ENCODE measurements around the gene SLC25A45.
A peak's percentile ranks its signal among the peaks of the same experiment; 100 is the strongest.

The SLC25A45 gene

DNA sequence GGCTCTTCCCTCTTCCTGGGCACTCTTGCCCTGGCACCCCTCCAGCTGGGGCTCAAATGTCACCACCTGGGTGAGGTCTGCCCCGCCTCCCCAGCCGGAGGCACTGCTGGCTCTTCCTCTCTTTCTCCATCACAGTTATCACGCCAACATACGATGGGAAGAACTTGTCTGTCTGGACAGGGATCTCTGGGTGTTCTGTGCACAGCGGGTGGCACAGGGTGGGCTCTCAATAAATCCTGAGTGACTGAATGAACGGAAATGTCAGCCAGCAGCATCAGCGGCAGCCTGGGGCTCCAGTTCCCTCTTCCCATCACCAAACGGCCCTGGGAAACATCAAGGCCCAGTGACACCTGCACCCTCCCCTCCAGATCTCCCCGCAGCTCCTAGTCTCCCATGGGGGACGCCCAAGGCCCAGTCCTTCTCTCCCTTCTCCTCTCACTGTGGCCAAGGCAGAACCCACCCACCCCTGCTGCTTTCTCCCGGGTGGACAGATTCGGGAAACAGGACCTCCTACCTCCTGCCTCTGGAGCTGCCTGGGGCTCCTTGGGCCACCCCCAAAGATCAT is 440 bp upstream of the SLC25A45 start:
- TF ChIP-seq, protein P1, sequence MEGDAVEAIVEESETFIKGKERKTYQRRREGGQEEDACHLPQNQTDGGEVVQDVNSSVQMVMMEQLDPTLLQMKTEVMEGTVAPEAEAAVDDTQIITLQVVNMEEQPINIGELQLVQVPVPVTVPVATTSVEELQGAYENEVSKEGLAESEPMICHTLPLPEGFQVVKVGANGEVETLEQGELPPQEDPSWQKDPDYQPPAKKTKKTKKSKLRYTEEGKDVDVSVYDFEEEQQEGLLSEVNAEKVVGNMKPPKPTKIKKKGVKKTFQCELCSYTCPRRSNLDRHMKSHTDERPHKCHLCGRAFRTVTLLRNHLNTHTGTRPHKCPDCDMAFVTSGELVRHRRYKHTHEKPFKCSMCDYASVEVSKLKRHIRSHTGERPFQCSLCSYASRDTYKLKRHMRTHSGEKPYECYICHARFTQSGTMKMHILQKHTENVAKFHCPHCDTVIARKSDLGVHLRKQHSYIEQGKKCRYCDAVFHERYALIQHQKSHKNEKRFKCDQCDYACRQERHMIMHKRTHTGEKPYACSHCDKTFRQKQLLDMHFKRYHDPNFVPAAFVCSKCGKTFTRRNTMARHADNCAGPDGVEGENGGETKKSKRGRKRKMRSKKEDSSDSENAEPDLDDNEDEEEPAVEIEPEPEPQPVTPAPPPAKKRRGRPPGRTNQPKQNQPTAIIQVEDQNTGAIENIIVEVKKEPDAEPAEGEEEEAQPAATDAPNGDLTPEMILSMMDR (IDR thresholded peaks at IDR 0.05; ENCODE audit: insufficient read depth, low read depth, low read length, missing control alignments) = no peak
- DNase-seq (ENCODE audit: low read depth) = no peak
- peak overlapping the region; percentile 86 for H3K4me3 ChIP-seq (ENCODE audit: low read depth, low read length)

DNA sequence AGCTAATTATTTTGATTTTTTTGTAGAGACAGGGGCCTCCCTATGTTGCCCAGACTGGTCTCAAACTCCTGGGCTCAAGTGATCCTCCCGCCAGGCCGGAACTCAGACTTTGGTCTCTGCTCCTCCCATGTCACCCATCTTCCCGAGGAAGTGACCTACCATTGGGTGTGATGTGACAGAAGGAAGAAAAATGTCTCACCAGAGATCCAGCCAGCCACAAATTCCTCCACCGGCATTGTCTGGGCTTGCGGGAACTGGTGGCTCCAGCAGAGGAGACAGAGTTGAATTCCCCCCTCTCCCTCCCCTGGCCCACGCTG is 772 bp downstream of the SLC25A45 start:
- TF ChIP-seq, protein P1 (IDR thresholded peaks at IDR 0.05; ENCODE audit: insufficient read depth, low read depth, low read length, missing control alignments) = no peak
- peak; percentile 81 for DNase-seq (ENCODE audit: low read depth)
- peak overlapping the region; percentile 86 for H3K4me3 ChIP-seq (ENCODE audit: low read depth, low read length)

DNA sequence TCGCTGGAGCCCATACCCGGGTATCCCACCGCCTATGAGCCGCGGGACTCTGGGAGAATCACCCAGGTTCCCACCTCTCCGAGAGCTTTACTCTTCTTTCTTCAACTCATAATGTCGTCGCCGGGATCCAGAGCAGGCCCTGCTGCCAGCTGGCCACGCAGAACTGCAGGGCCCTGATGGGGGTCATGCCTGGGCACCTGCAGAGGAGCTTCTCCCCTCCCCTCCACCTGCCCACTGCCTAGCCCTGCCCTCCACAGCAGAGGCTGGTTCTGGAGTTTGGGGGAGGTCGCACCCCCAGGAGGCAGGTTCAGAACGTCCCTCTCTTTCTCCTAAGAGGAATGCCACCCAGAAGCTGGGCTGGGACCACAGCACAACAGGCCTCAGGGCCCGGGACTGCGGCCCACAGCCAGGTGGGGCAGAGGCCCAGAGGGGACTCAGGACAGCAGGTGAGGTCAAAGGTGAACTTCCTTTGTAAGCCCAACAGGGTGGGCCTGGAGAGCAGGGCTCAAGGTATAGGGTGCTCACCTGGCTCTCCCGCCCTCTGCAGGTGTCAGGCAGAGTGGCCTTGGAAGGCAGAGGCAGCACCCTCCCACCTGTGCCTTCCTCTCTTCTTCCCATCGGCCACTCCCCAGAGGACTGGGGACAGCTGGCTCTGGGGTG is 1.9 kb downstream of the SLC25A45 start:
- TF ChIP-seq, protein P1 (IDR thresholded peaks at IDR 0.05; ENCODE audit: insufficient read depth, low read depth, low read length, missing control alignments) = no peak
- DNase-seq (ENCODE audit: low read depth) = no peak
- peak overlapping the region; percentile 86; the same call in 1 of the 2 replicates for H3K4me3 ChIP-seq (ENCODE audit: low read depth, low read length)

DNA sequence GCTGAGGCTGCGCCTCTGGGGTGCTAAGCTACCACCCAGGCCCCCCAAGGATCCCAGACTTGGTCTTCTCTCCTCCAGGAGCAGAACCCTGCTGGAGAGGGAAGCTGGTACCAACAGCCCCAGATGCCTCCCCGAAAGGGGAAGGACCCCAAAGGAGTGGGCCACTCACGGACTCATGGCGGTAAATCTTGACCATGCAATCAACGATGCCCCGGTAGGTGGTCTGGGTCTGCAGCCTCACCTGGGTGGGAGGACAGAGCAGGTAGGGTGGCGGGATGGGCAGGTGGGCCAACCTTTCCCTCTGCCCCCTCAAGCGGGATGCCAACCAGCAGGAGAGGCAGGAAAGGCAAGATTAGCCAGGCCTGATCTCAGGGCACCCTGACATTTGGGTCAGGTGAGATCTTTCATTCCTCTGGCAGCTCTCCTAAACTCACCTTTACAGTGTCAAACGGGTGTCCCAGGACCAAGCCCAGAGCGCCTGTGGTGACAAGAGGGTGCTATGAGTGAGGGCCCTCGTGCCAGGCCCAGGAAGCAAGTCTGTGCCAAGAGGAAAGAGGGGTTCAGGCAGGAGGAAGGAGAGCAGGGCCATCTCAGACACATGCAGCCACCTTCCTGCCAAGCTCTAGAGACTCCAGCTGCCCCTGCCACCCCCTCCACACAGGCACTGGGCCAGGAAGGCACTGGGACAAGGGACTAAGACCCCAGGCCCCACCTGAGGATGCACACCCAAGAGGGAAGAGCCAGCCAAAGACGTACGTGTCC is 2.6 kb downstream of the SLC25A45 start:
- TF ChIP-seq, protein P1 (IDR thresholded peaks at IDR 0.05; ENCODE audit: insufficient read depth, low read depth, low read length, missing control alignments) = no peak
- no peak for DNase-seq (ENCODE audit: low read depth)
- H3K4me3 ChIP-seq (ENCODE audit: low read depth, low read length) = no peak overlapping the region

DNA sequence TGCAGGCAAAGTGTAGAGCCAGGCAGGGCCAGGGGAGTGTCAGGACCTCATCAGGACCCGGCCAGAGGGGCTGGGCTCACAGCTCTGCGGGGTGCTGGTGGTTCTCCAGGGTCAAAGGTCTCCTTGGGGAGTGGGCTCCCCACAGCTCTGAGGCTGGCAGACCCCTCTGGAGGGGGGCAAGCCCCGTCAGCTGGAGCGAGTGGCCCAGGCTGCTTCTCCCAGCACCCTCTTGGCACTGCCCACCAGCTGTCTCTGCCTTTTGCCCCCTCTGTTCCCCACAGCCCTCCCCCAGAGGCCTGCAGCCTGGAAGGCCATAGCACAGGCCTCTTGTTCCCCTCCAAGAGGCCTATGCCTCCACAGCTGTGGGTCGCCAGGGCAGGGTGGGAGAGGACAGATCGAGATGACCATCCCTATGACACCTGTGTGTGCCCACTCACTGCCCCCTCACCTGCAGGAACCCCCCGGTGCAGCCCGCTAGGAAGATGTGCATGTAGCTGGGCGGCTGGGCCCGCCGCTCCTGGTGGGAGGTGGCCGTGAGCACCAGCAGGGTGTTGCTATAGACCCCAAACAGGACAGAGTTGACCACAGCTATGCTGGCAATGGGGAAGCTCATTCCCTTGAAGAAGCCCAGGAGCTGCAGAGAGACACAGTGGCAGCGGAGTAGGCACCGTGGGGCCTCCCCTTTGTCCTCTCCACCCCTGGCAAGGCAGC is 3.4 kb downstream of the SLC25A45 start:
- TF ChIP-seq, protein P1 (IDR thresholded peaks at IDR 0.05; ENCODE audit: insufficient read depth, low read depth, low read length, missing control alignments) = no peak
- no peak for DNase-seq (ENCODE audit: low read depth)
- H3K4me3 ChIP-seq (ENCODE audit: low read depth, low read length) = no peak overlapping the region

DNA sequence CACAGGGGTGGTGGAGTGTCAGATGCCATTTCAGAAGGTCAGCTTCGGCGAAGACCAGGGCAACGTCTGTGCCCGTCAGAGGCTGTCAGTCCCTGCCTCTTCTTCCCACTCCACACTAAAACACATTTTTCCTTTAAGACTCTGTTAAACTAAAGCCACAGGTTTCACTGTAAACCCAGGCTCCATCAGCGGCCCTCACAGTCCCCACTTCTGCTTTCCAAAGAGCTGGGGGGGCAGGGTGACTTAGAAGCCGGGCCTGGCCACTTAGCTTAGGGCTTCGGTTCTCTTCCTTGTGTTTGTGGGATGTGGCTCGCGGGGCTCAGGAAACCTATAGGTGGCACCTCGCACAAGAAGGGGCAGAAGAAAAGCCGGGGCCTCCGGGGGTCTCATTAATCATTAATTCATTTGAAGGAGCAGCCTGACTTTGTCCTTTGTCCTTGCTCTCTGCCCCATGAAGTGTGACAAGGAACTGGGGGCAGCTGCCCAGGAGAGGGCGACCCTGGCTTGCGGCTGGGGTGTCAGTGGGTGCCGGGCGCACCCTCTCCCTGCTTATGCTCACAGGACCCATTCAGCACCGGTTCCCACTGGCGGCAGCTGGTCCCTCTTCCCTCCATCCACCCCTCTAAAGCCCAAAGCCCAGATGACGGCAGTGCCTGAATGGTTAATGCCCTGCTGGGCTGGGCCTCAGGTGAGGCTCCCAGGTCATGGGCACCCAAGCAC is 4.1 kb downstream of the SLC25A45 start:
- no peak for DNase-seq (ENCODE audit: low read depth)
- TF ChIP-seq, protein P1 (IDR thresholded peaks at IDR 0.05; ENCODE audit: insufficient read depth, low read depth, low read length, missing control alignments) = no peak

More for the DNA sequence above, 4.1 kb downstream of the SLC25A45 start:
- no peak overlapping the region for H3K4me3 ChIP-seq (ENCODE audit: low read depth, low read length)
